HG02943 (cell line): ENCODE measurements around the gene WLS.
"Not testable (repeated sequence)": the region's sequence is repeated elsewhere in the genome, so short reads cannot be mapped to it uniquely, and the experiment has no call there.

Source experiments
- ATAC-seq: cut with Tn5 transposase; IDR thresholded peaks from one replicate; pipeline ENCODE4 v1.9.1; 2021; ENCODE audit warnings: mild to moderate bottlenecking, low read depth, moderate library complexity; ENCODE audit not compliant: unreplicated experiment

Gene WLS

GRCh38 chr1:68232289-68233148 is at the start of gene WLS:
TSS of gene WLS (minus strand) at chr1:68232523. CDS start at chr1:68232299, 224 bp downstream.
- no peak for ATAC-seq

GRCh38 chr1:68280286-68280685 is 48.0 kb upstream of the WLS start:
- ATAC-seq: no peak

GRCh38 chr1:68279846-68280245 is 47.5 kb upstream of the WLS start:
- ATAC-seq: no peak

- ATAC-seq: no peak
These were observed 45.9 kb upstream of the WLS start for GRCh38 chr1:68278221-68278620.

DNA sequence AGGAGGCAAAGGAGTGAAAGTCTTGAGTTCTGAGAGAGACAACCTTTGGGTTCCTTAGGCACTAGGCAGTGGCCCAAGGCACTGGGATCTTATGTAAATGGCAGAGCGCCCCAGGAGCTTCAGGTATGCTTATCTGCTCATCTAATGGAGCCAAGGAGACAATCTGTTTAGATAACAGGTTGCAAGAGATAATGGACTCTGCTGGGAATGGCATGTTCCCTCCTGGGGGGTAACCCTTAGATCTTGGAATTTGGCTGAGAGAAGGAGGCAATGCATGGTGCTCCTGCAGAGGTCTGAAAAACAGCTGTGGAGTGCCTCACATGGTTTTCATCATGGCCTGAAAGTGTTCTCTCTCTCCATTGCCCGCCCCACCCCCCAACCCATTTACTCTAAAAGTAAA is 44.1 kb upstream of the WLS start:
- ATAC-seq: no peak

- ATAC-seq: no peak
These were observed 41.2 kb upstream of the WLS start for GRCh38 chr1:68273530-68273929.

GRCh38 chr1:68271596-68271995 is 39.3 kb upstream of the WLS start:
- ATAC-seq: no peak

- no peak for ATAC-seq
These were observed 38.6 kb upstream of the WLS start for GRCh38 chr1:68270951-68271350.

DNA sequence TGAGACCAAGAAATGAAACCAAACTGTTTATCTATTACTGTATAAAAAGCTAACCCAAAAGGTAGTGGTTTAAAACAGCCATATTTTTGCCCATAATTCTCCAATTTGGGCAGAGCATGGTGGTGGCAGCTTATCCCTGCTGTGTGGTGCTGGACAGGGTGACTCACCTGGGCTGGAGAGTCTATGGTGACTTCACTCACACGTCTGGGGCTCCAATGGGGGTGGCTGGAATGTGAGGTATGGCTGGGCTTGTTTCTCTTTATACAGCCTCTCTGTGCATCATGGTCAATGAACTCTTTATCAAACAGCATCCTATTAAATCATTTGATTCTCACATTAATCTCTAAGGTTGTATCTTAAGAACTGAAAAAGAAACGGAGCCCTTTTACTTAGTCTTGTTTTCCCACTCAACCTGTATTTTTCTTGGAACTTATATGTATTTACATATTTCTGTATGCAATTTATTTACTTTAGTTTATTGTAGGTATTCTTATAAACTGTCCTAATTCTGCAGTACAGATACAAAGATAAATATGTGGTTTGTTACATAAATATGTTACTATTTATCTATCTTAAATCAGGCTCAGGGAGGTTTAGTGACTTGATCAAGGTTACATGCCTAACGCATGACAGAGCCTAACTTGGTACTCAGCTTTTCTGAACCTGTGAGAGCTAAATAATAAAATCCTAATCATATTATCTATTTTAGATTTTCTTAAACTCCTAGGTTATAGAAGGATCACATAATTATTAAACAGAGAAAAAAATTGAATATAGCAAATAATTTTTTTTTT is 37.5 kb upstream of the WLS start:
- ATAC-seq: no peak

- no peak for ATAC-seq
These were observed 36.7 kb upstream of the WLS start for GRCh38 chr1:68268896-68269483.

GRCh38 chr1:68256824-68257223 is 24.5 kb upstream of the WLS start:
- not testable (repeated sequence) for ATAC-seq

DNA sequence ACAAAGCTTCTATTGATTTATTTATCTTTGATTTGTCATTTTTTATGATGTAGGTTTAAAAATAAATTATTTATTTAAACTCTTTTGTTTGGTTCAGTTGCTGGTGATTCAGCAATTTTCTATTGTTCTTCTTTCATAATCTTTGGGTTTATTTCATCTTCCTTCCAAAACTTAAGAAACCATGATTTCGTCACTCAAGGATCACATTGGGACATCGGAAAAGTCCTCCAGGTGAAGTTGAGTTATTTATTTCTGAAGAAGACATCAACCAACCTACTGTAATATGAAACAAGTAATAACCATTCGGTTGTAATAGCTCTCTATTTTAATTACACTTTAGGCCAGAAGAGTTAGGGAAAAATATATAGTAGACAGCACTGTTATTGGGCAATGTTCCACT is 23.0 kb upstream of the WLS start:
- no peak for ATAC-seq

DNA sequence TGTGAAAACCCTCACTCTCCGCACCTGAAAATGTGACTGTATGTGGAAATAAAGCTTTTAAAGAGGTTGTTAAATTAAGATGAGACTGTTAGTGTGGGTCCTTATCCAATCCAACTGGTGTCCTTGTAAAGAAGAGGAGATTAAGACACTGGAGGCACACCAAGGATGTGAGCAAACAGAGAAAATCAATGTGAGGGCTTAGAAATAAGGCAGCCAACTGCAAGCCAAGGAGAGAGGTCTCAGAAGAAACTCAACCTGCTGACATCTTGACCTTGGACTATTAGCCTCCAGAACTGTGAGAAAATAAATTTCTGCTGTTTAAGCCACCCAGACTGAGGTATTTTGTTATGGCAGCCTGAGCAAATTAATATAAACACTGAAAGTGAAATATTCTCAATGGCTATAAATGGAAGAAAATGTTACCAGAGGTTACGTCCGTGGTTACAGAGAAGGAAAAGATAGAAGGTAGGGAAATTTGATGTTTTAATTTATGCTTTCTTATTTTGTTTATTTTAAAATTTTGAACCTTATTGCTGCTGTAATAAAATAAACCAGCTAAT is 22.4 kb upstream of the WLS start:
- no peak for ATAC-seq

- ATAC-seq: no peak
These were observed 4.7 kb upstream of the WLS start for GRCh38 chr1:68237040-68237439.

GRCh38 chr1:68234094-68234493 is 1.8 kb upstream of the WLS start:
- no peak for ATAC-seq

DNA sequence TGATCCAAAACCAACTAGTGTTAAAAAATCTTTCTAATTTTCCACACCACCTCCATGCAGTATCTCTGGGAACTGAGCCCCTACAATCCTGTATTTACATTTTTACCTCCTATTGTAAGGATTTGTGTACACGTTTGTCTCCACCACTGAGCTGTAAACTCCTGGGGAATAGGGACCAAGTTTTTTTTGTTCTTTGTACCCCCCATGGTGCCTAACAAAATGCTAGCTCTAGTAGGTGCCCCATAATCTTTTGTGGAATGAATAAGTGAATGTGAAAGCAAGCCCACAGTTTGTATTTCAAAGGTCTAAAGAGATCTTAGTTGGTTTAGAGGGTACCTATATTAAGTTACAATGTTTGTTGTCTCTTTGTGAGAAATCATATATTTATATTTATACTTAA is 879 bp upstream of the WLS start:
- ATAC-seq: no peak

- no peak for ATAC-seq
These were observed 565 bp downstream of the WLS start for GRCh38 chr1:68231627-68232288.

DNA sequence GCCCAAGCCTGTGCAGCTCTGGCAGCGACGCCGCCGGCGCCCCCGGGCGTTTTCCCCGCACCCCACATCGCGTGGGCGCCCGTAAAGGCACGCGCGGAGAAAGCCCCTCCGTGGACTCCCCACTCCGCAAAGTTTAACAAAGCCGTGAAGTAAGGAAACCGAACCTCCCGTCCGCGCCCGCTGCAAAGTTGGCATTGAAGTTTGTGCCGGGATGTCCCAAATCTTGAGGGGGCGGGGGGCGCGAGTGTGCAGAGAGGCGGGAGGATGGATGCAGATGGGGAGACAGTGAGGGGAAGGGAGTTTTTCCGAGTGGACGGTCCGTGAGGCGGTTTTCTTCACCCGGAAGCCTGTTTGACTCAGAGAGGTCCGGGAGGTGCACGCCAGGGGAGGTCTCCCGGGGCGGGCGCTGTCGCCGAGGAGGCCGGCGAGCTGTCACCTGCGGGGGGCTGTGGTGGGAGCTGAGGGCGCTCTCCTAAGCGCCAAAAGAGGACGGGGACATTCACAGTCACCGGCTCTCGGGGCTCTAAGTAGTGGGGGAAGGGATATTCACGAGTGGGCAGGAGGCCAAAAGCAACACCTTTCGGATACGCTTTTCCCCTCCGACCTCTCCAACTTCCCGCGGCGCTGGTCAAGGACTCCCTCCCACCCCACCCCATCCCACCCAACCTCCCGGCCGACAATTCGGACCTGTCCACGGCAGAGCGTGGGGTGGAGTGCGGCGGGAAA is 1.3 kb downstream of the WLS start:
- no peak for ATAC-seq

DNA sequence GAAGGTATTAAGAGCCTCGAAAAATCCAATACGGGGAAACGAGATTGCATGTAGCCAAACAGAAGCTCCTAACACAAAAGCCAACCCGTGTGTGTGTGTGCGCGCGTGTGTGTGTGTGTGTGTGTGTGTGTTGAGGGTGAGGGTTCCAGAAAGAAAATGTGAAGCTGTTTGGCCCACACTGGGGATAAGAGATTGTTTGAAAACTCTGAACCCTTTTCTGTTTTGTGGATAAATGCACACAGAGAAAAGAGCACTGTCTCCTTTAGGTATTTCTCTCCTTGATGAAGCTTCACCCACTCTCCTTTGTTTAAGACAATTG is 1.9 kb downstream of the WLS start:
- no peak for ATAC-seq
